HG03103 (cell line): Measurements from ENCODE around the gene PLEKHM3.

Experiments
- ATAC-seq: cut with Tn5 transposase; IDR thresholded peaks from one replicate; pipeline ENCODE4 v1.9.1; 2021; ENCODE audit warnings: low read depth; ENCODE audit not compliant: unreplicated experiment

The PLEKHM3 gene

DNA sequence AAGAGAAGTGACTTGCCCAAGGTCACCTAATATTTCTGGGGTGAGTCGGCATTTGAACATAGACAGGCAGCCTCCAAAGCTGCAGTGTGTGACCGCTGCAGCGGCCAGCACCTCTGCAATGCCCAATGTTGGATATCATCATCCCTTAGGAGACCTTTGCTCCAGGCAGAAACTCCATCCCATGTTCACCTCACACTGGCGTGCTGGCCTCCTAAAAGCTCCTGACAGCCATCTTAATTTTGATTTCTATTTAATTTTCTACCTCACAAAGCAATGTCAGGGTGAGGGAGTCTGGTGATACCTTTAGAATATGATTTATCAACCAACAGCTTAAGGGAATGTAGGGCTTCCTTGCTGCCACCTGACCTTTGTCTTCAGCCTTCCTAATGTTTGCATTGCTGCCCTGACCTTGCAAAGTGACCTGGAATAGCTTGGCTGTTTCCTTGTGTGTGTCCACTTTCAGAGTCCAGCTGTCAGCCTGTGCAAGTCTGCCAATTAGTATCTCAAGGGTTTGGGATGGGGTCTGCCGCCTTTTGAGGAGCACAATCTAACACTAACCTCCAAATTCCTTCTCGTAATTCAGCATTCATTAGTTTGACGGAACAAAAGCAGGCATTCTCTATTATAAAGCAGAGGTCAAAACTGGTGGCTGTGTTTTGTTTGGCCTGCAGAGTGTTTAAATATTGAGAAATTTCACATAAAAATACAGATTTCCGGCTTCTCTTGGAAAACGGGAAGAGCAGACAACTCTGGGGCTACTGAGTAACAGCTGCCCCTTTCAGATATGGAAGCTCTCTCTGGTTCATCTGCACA lies 127.6 kb downstream of the PLEKHM3 start:
- ATAC-seq = no peak

- ATAC-seq = no peak
Observed at GRCh38 chr2:207896525-207897285, 128.6 kb downstream of the PLEKHM3 start.

- no peak for ATAC-seq
Observed at GRCh38 chr2:207895274-207895860, 130.0 kb downstream of the PLEKHM3 start.

GRCh38 chr2:207892716-207893402 lies 132.5 kb downstream of the PLEKHM3 start:
- no peak for ATAC-seq

GRCh38 chr2:207891086-207891844 lies 134.1 kb downstream of the PLEKHM3 start:
- ATAC-seq = no peak

GRCh38 chr2:207887500-207887899 lies 137.8 kb downstream of the PLEKHM3 start:
- no peak for ATAC-seq

GRCh38 chr2:207885010-207885409 lies 140.3 kb downstream of the PLEKHM3 start:
- no peak for ATAC-seq

DNA sequence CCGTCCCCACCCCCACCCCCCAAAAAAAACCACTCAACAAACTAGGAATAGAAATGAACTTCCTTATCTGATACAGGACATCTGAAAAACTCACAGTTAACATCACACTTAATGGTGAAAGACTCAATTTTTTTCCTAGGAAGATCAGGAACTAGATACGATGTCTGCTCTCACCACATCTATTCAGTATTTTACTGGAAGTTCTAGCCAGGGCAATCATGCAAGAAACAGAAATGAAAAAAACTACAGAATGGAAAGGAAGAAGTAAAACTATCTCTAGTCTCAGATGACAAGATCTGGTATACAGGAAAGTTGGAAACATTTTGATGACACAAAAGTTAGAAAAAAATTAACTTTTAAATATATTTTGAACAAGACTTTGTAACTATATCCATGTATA lies 141.2 kb downstream of the PLEKHM3 start:
- no peak for ATAC-seq

DNA sequence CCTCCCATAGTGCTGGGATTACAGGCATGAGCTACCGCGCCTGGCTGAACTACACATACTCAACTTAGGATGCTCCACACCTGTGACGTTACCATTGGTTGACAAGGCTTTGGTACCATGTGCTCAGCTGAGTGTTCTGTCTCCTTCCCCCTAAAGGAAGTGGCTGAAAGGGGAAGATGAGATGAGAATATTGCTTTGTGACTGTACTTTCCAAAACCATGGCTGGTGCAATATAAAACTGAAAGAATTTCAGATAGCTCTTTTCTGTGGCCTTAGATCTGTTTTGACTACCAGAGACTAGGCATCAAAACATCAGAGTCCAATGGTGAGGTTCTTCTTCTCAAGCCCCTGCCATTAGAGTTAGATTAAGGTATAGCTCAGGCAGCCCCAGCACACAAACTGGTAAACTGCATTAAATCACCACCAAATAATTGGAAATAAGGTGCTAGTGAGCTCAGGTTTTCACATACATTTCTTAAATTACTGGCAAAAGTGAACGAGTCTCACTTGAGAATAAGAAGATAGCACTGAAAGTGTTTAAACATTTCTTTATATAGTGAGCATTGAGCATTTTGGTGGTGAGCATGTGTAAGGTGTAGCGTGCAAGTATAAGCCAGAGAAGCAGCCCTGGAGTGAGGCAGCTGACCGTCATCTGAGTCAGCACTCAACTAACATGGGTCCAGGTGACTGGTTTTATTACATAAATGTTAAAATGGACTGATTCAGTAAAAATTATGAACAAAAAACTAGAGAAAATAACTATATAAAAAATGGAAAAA lies 142.1 kb downstream of the PLEKHM3 start:
- ATAC-seq = no peak

DNA sequence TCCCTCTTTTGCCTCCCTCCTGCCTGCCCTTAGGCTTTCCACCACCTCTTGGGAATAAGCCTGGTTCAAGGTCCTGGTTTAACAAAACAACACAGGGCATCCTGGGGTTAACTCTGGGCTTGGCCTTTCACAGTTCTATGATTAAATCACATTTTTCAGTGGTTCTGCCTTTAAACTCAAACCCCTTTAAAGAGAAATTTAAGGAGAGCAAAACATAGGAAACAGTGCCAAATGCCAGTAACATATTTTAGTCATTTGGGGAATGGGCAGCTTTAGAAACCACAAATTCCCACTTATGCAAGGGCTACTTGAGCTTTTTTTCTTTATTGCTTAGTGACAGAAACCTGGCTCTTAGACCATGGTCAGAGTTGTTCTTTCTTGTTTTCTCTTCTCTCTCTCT lies 143.4 kb downstream of the PLEKHM3 start:
- ATAC-seq = no peak

DNA sequence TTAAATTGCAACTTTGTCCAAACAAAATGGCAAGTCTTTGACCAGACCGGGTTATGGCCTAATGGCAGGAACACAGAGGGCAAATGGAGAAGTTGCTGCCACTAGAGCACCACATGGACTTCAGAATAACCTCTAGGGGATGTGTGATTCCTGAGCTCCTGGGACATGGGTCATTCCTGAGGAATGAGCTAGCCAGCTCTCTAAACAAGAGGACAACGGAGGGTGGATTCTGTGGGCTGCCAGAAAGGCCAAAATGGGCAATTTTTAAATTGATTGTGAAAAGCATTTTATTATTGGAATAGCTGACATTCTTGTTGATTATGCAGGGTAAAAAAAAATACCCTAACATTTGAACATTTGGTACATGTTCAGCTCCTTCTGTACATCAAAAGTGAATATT lies 145.8 kb downstream of the PLEKHM3 start:
- no peak for ATAC-seq

- ATAC-seq = no peak
Observed at GRCh38 chr2:207876842-207877535, 148.3 kb downstream of the PLEKHM3 start.

GRCh38 chr2:207875473-207876212 lies 149.7 kb downstream of the PLEKHM3 start:
- ATAC-seq = no peak

GRCh38 chr2:207873794-207874193 lies 151.5 kb downstream of the PLEKHM3 start:
- peak; percentile 47 for ATAC-seq

- ATAC-seq = no peak
Observed at GRCh38 chr2:207871911-207872310, 153.4 kb downstream of the PLEKHM3 start.

DNA sequence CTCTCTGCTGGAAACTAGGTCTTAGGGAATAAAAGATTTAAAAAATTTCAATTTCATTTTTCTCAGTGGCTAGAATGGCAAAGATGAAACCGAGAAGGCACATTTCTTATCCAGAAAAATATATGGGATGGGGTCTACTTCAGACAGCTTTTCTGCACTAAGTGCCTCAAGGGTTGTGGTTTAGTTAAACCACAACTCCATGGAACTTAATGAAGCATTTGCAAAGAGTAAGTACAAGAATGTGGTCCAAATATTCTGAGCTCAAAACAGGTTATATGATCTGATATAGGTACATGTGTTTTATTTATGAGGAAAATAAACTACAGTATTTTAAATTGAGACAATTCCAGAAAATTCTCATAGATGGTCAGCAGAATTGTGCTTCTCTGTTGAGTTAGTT lies 153.8 kb downstream of the PLEKHM3 start:
- ATAC-seq = no peak

DNA sequence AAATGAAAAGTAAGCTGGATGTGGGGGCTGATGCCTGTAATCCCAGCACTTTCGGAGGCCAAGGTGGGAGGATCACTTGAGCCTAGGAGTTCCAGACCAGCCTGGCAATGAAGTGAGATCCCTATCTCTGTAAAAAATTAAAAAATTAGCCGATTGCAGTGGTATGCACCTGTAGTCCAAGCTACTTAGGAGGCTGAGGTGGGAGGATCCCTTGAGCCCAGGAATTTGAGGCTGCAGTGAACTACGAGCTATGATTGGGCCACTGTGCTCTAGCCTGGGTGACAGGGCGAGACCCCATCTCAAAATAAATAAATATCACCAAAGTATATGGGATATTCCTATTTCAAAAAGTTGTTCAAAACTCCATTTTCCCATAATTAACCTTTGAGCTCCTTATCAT lies 154.5 kb downstream of the PLEKHM3 start:
- no peak for ATAC-seq
